NCI-H2107 (cell line): ENCODE measurements around the gene CLIC1.
"Not testable (repeated sequence)": the region's sequence is repeated elsewhere in the genome, so short reads cannot be mapped to it uniquely, and the experiment has no call there.

Experiments
- DNase-seq: peaks from one replicate; lab custom pipeline; 2025; lab: John Stamatoyannopoulos, UW

The CLIC1 gene

GRCh38 chr6:31722173-31722572 is 14.2 kb downstream of the CLIC1 start:
- no peak for DNase-seq

GRCh38 chr6:31721351-31722020 is 14.8 kb downstream of the CLIC1 start, which contains the start of gene LY6G6C:
Gene LY6G6C, minus strand, starts transcription at chr6:31721746. Its CDS starts 67 bp downstream, at chr6:31721679.
- no peak for DNase-seq

DNA sequence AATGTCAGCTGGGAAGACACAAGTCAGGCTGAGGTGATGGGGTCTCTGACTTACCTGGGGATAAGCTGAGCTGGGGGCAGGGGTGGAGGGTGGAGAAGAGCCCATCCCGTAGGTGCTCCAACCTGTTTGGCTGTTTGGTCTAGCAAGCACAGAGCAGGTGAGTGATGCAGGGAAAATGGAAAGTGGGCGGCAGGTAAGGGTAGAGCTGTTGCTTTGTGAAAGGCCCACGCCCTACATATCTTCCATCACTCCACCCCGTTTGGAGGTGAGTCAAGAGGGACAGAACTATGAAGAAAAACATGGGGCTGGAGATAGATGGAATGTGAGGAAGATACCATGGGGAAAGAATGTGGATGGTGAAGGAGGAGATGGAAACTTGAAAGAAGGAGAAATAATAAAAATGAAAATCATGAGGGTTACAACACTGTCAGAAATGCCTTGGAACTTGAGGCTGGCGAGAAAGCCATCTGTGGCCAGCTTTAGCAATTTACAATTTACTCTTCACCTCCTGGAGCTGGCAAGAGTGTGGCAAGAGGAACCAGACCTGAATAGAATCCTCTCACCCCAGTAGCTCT is 16.0 kb downstream of the CLIC1 start:
- no peak for DNase-seq

GRCh38 chr6:31719001-31719400 is 17.3 kb downstream of the CLIC1 start:
- no peak for DNase-seq

GRCh38 chr6:31718265-31718664 is 18.1 kb downstream of the CLIC1 start:
- no peak for DNase-seq

DNA sequence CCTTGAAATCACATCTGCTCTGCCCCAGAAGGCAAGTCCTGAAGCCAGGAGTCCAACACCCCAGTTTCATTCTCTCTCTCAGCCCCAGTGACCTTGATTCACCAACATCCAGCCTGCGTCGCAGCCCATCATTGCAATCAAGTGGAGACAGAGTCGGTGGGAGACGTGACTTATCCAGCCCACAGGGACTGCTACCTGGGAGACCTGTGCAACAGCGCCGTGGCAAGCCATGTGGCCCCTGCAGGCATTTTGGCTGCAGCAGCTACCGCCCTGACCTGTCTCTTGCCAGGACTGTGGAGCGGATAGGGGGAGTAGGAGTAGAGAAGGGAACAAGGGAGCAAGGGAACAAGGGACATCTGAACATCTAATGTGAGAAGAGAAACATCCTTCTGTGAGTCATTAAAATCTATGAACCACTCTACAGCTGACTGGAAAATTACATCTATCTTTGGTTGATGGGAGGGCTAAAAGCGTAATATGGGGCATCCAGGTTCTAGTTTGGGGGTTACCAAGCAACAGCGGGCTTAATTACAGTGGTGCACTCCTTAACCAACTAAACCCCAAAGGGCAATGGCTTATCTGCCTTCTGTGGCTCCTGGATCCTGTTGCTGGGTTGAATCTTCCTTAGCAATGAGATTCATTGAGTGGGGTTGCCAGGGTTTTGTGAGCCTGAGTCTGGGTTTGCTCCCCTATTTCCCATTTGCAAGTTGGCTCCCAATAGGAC is 18.7 kb downstream of the CLIC1 start:
- no peak for DNase-seq

DNA sequence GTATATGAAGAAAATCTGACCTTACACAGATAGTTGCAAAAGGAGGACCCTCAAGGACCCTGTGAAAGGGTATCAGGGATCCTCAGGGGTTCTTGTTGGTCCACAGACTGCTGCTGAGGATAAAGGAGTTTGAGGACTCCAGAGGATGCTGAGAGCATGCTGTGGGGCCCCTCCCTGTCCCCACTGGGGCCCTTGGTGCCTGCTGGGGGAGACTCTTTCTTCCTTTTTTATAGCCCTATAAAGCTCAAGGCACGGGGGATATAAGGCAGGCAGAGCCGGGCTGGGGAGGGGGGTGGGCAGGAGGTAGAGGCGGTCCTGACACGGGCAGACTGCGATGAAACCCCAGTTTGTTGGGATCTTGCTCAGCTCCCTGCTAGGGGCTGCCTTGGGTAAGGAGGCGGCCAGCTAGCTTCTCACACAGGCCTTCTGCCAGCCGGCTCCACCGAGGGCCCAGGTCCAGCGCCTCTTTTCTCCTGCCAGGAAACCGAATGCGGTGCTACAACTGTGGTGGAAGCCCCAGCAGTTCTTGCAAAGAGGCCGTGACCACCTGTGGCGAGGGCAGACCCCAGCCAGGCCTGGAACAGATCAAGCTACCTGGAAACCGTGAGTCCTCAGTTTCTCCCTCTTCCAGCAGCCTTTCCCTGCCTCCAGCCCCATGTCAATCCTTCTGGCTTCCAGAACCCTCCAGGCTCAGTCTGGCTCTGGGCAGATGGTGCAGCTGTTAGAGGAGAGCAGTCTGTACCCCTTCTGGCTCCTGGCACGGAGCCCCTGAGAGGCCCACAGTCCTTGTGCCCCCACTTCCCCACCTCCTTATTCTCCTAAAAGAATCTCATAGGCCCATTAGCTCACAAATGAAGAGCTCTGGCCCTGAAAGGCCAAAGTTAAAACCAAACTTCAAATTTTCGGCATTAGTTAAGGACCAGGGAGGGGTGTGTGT is 21.0 kb downstream of the CLIC1 start, which contains the start of gene LY6G6D:
Gene LY6G6D, plus strand, starts transcription at position 327 of the 937 bp plus-strand sequence. Its CDS starts 8 bp downstream, at position 335.
- no peak for DNase-seq

GRCh38 chr6:31713991-31714684 is 22.2 kb downstream of the CLIC1 start:
- DNase-seq: no peak

DNA sequence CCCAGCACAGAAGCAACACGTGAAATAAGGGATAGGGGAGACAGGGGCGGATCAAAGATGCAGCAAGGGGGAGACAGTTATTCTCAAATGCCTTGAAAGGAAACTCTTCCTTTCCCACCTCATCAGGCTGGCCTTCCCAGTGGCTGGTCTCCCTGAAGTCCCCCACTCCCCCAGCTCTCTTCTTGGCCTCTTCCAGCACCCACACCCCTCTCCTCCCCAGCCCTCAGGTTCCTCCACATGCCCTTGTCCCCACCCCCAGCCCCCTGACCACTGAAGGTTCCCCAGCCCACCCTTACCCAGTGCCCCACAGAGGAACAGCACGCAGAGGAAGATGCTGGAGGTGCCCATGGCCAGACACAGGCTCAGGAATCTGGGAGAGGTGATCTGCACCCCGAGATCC is 22.9 kb downstream of the CLIC1 start:
- no peak for DNase-seq

DNA sequence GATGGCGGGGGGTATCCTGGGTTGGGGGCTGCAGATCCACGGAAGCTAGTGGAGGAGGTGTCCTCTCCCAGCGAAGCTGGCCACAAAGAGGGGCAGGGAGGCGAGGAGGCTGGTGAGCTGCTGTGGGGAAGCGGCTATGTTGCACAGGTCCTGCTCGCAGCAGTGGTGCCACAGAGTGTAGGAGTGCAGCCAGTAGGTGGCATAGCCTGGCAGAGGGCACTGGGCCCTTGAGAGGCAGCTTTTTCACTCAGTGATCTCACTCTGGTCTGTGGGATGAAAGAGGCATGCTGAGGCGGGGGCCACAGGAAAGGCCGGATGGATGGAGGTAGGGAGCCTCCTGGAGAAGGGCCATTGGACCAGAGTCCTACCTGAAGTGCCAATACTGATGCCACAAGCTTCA is 24.0 kb downstream of the CLIC1 start:
- DNase-seq: no peak

GRCh38 chr6:31711233-31711632 is 25.1 kb downstream of the CLIC1 start:
- DNase-seq: no peak

- no peak for DNase-seq
These were observed 25.7 kb downstream of the CLIC1 start for GRCh38 chr6:31710523-31711219.

DNA sequence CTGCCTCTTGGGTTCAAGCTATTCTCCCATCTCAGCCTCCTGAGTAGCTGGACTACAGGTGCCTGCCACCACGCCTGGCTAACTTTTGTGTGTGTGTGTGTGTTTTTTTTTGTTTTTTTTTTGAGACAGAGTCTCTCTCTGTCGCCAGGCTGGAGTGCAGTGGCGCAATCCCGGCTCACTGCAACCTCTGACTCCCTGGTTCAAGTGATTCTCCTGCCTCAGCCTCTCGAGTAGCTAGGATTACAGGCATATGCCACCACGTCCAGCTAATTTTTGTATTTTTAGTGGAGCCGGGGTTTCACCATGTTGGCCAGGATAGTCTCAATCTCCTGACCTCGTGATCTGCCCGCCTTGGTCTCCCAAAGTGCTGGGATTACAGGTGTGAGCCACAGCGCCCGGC is 27.2 kb downstream of the CLIC1 start:
- not testable (repeated sequence) for DNase-seq

GRCh38 chr6:31708224-31708623 is 28.1 kb downstream of the CLIC1 start:
- DNase-seq: no peak

DNA sequence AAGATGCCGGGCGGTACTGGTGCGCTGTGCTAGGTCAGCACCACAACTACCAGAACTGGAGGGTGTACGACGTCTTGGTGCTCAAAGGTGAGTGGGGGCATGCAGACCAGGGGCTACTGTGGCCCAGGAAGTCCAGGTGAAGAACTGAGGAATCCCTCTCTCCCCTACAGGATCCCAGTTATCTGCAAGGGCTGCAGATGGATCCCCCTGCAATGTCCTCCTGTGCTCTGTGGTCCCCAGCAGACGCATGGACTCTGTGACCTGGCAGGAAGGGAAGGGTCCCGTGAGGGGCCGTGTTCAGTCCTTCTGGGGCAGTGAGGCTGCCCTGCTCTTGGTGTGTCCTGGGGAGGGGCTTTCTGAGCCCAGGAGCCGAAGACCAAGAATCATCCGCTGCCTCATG is 28.6 kb downstream of the CLIC1 start:
- DNase-seq: no peak

DNA sequence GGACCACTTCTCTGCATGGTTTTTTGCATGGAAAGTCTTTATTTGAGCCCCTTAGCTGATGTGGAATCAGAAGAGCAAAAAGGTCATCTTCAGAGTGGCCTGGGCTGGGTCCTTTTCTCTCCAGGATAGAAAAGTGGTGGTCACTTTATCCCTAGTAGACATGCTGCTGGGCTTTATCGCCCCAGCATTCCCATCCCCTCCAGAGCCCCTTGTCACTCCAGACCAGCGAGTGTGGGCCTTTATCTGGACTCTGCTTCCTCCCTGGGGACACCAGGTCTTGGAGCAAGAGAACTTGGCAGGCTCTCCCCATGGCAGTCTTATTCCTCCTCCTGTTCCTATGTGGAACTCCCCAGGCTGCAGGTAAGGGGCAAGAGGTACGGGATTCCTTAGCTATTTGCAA is 29.7 kb downstream of the CLIC1 start, which contains the start of gene LY6G6F:
Gene LY6G6F, plus strand, starts transcription at position 268 of the 400 bp plus-strand sequence. Its CDS starts 41 bp downstream, at position 309.
- no peak for DNase-seq

DNA sequence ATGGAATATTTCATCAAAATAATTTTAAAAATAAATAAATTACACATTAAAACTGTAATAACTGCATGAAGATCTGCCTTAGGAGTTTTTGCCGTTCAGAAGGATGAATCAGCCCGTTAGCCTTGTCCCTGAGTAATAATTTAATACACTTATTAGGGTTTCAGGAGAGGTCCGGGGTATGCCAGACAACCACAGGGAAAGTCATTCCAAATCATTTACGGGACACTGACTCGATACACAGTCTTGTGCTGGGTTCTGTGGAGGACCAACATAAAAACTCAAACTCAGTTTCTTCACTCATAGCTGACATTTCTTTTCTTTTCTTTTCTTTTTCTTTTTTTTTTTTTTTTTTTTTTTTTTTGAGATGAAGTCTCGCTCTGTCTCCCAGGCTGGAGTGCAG is 30.4 kb downstream of the CLIC1 start:
- DNase-seq: no peak

DNA sequence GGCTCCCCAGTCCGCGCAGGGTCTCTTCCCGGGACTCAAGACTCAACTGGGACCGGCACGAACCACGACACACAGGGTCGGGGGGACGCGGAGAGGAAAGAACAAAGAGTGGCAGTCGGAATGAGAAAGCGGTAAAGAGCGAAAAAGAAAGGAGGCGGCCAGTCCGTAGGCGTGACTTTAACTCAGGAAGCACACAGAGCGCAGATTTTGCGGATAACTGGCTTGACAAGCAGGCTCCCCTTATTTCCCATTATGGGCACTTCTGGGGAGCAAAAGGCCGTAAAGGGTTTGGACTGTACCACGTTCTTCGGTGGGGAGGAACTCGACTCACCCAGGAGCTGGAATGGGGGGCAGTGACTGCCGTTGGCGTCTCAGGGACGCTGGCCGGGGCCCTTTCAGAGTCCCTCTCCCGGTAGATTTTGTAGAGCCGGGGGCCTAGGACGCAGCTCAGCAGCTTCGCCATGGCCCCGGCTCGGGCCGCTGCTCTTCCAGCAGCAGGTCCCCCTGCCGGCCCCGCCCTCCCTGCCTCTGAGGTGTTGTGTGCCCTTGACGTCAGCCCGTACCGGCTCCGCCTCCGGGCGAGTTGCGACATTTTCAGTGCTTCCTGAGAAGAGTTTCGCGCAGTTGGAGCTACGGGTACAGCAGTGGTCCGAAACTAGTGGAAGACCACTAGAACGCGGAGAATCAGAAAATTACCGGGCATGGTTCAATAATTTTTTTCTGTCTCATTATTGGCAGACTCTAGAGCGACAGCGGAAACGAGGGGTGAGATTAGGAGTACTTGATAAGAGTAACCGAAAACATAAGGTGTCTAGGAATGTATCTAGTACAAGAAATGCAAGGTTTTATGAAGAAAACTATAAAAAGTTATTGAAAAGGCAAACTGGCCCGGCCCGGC is 33.3 kb downstream of the CLIC1 start, which contains the start of gene ABHD16A:
Gene ABHD16A, minus strand, starts transcription at position 506 of the 898 bp plus-strand sequence. Its CDS starts 43 bp downstream, at position 463.
- peak; percentile 71 for DNase-seq

DNA sequence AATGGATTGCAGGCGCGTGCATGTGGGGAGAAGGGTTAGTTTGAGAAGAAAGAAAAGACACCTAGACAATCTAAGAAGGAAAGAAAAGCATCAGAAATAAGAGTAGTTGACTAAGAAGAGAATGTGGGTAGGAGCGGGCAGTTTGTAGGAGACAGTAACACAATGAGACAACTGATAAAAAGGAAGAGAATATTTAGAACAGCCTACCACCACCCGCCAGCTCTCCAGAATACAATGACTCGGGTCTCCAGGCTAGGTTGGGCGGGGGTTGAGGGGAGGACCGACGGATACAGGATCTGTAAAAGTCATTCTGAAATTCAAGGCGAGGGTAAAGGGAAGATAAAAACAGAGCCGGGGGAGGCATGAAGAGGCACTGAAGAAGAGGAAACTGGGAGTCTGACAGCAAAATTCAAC is 33.9 kb downstream of the CLIC1 start:
- DNase-seq: no peak
